Type B pancreatic cell (in vitro differentiated cells): ENCODE results near the gene PTRHD1. TPM values are rescaled to one million over a fixed set of nuclear protein-coding genes. Genes with fewer than 3 reads are reported as not detected.
"Not testable (repeated sequence)": the region's sequence is repeated elsewhere in the genome, so short reads cannot be mapped to it uniquely, and the experiment has no call there.

Experiments
- DNase-seq: peaks from one replicate; pipeline ENCODE4 v3.0.0; 2021; ENCODE audit warnings: mixed read lengths; ENCODE audit not compliant: unreplicated experiment; ENCODE audit errors: extremely low spot score
- H3K27ac Mint-ChIP-seq: 2 replicates; pipeline ENCODE4 v1.8.0; 2021; ENCODE audit warnings: mild to moderate bottlenecking, mixed read lengths
- H3K27me3 Mint-ChIP-seq: 2 replicates; pipeline ENCODE4 v1.8.0; 2021; ENCODE audit warnings: mixed read lengths
- H3K36me3 Mint-ChIP-seq: 2 replicates; pipeline ENCODE4 v1.8.0; 2021; ENCODE audit warnings: mixed read lengths
- H3K4me1 Mint-ChIP-seq: one replicate; pipeline ENCODE4 v1.8.0; 2021; ENCODE audit warnings: mixed read lengths; ENCODE audit not compliant: unreplicated experiment
- H3K4me3 Mint-ChIP-seq: 2 replicates; pipeline ENCODE4 v1.8.0; 2021; ENCODE audit warnings: mild to moderate bottlenecking, mixed read lengths
- H3K9me3 Mint-ChIP-seq: 2 replicates; pipeline ENCODE4 v1.8.0; 2021; ENCODE audit warnings: mixed read lengths
- CTCF ChIP-seq: fragments of 200-600 bp; sonication (generic); conservative IDR thresholded peaks from 2 replicates; pipeline ENCODE4 v1.5.0; 2021; ENCODE audit warnings: antibody characterized with exemption, mild to moderate bottlenecking
- total RNA-seq: library from RNA; stranded (reverse); gene quantifications from 2 replicates; pipeline ENCODE4 v1.2.1, GENCODE V29; 2021; ENCODE audit warnings: low replicate concordance

PTRHD1 gene
- total RNA-seq, 1 donor from 2014 or later = 23.1 TPM

GRCh38 chr2:24839729-24840128 lies 46.5 kb upstream of the PTRHD1 start:
- no peak for TF ChIP-seq CTCF
- peaks cover 4% of the 10 kb centered on the region for H3K4me1 Mint-ChIP-seq
- DNase-seq = no peak
- H3K27ac Mint-ChIP-seq = no peak overlapping the region
- no peak overlapping the region for H3K4me3 Mint-ChIP-seq
- no peaks in the 10 kb centered on the region for H3K9me3 Mint-ChIP-seq
- H3K36me3 Mint-ChIP-seq = peaks cover 11% of the 10 kb centered on the region
- H3K27me3 Mint-ChIP-seq = no peaks in the 10 kb centered on the region

- H3K36me3 Mint-ChIP-seq = peaks cover 11% of the 10 kb centered on the region
- H3K27me3 Mint-ChIP-seq = no peaks in the 10 kb centered on the region
- H3K4me3 Mint-ChIP-seq = no peak overlapping the region
- H3K4me1 Mint-ChIP-seq = peaks cover 4% of the 10 kb centered on the region
- H3K9me3 Mint-ChIP-seq = no peaks in the 10 kb centered on the region
- DNase-seq = no peak
- no peak overlapping the region for H3K27ac Mint-ChIP-seq
- TF ChIP-seq CTCF = no peak
Measured at GRCh38 chr2:24838541-24838940, 45.4 kb upstream of the PTRHD1 start.

- peaks cover 11% of the 10 kb centered on the region for H3K36me3 Mint-ChIP-seq
- no peaks in the 10 kb centered on the region for H3K9me3 Mint-ChIP-seq
- no peak for DNase-seq
- H3K4me3 Mint-ChIP-seq = no peak overlapping the region
- TF ChIP-seq CTCF = no peak
- peaks cover 6% of the 10 kb centered on the region for H3K4me1 Mint-ChIP-seq
- no peak overlapping the region for H3K27ac Mint-ChIP-seq
- no peaks in the 10 kb centered on the region for H3K27me3 Mint-ChIP-seq
Measured at GRCh38 chr2:24837996-24838513, 44.9 kb upstream of the PTRHD1 start.

- H3K4me3 Mint-ChIP-seq = no peak overlapping the region
- H3K9me3 Mint-ChIP-seq = no peaks in the 10 kb centered on the region
- no peak for DNase-seq
- peaks cover 15% of the 10 kb centered on the region for H3K36me3 Mint-ChIP-seq
- no peak for TF ChIP-seq CTCF
- H3K27ac Mint-ChIP-seq = no peak overlapping the region
- H3K27me3 Mint-ChIP-seq = no peaks in the 10 kb centered on the region
- peaks cover 14% of the 10 kb centered on the region for H3K4me1 Mint-ChIP-seq
Measured at GRCh38 chr2:24836706-24837105, 43.5 kb upstream of the PTRHD1 start.

- Mint-ChIP-seq H3K27ac (no peak overlapping the region), H3K4me3 (no peak overlapping the region), H3K4me1 (peaks cover 14% of the 10 kb centered on the region), H3K9me3 (no peaks in the 10 kb centered on the region), H3K27me3 (no peaks in the 10 kb centered on the region), H3K36me3 (peaks cover 15% of the 10 kb centered on the region)
- TF ChIP-seq CTCF = no peak
- DNase-seq = no peak
Measured at GRCh38 chr2:24836206-24836605, 43.0 kb upstream of the PTRHD1 start.

- not testable (repeated sequence) for H3K9me3 Mint-ChIP-seq, H3K27ac Mint-ChIP-seq, DNase-seq, H3K27me3 Mint-ChIP-seq, H3K4me3 Mint-ChIP-seq
- H3K4me1 Mint-ChIP-seq = peaks cover 14% of the 10 kb centered on the region
- peaks cover 15% of the 10 kb centered on the region for H3K36me3 Mint-ChIP-seq
Measured at GRCh38 chr2:24835411-24835810, 42.2 kb upstream of the PTRHD1 start.
